A549 (cell line): ENCODE measurements around the gene HIC1.

Experiments used
- HOXB13 ChIP-seq: fragments of 250-450 bp; sonication (Bioruptor Pico); IDR thresholded peaks from 2 replicates; pipeline ENCODE4 v1.5.0; 2020; ENCODE audit warnings: low read depth, mild to moderate bottlenecking, moderate library complexity
- KDM1A ChIP-seq: fragments of 200-600 bp; sonication (generic); IDR thresholded peaks from 2 replicates; pipeline ENCODE4 v1.6.1; 2016; ENCODE audit warnings: low read depth, mild to moderate bottlenecking
- POLR2A ChIP-seq: IDR thresholded peaks from 2 replicates; pipeline ENCODE4 v1.6.1; 2012; ENCODE audit warnings: mild to moderate bottlenecking, low read length
- RAD21 ChIP-seq, 2 experiments: fragments of >200 bp in 1 of 2; sonication (Bioruptor Twin) in 1 of 2; formaldehyde crosslinking in 1 of 2; IDR thresholded peaks in 1 of 2; conservative IDR thresholded peaks in 1 of 2; 2 replicates in 1 of 2; 3 replicates in 1 of 2; pipeline ENCODE4 v1.6.1; 2012 to 2018; ENCODE audit warnings: inconsistent platforms in 1 of 2
- RARB ChIP-seq: fragments of 250-450 bp; sonication (Bioruptor Pico); IDR thresholded peaks from 2 replicates; pipeline ENCODE4 v1.8.0; 2021; ENCODE audit warnings: mild to moderate bottlenecking, moderate library complexity
- SMC3 ChIP-seq: fragments of >200 bp; sonication (Bioruptor Twin); formaldehyde crosslinking; IDR thresholded peaks from 3 replicates; pipeline ENCODE4 v1.6.1; 2018; ENCODE audit warnings: inconsistent platforms
- ZNF302 ChIP-seq: fragments of 250-450 bp; sonication (Bioruptor Pico); IDR thresholded peaks from 2 replicates; pipeline ENCODE4 v1.9.0; 2021; ENCODE audit warnings: inconsistent platforms, mild to moderate bottlenecking, moderate library complexity
- TF ChIP-seq, protein P1 (sequence below): fragments of >200 bp; sonication (Bioruptor Twin); formaldehyde crosslinking; IDR thresholded peaks from 3 replicates; pipeline ENCODE4 v1.5.1; 2016
- TF ChIP-seq, protein P2 (sequence below): fragments of 200-600 bp; sonication (generic); IDR thresholded peaks from 2 replicates; pipeline ENCODE4 v1.6.1; 2016; ENCODE audit warnings: antibody characterized with exemption, mild to moderate bottlenecking, moderate library complexity

DNA sequence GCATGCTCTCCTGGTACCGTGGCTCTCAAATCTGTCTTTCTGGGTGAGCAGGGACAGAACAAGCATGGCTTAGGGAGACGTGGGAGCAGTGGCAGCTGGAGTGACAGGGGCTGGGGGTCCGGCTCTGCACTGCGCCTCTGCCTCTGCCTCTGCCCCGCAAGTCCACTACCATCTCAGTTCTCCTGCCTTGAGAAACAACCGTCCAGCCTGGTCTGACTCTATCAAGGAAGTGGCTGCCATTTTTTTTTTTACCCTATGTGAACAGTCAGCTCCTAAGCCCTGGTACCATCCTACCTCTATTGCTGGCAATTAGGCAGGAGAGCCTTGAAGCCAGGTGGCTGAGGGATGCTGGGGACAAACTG, 16.1 kb downstream of the HIC1 start:
- TF ChIP-seq POLR2A = no peak
- no peak for TF ChIP-seq ZNF302
- no peak for TF ChIP-seq RARB
- TF ChIP-seq SMC3 = no peak
- TF ChIP-seq, protein P1, sequence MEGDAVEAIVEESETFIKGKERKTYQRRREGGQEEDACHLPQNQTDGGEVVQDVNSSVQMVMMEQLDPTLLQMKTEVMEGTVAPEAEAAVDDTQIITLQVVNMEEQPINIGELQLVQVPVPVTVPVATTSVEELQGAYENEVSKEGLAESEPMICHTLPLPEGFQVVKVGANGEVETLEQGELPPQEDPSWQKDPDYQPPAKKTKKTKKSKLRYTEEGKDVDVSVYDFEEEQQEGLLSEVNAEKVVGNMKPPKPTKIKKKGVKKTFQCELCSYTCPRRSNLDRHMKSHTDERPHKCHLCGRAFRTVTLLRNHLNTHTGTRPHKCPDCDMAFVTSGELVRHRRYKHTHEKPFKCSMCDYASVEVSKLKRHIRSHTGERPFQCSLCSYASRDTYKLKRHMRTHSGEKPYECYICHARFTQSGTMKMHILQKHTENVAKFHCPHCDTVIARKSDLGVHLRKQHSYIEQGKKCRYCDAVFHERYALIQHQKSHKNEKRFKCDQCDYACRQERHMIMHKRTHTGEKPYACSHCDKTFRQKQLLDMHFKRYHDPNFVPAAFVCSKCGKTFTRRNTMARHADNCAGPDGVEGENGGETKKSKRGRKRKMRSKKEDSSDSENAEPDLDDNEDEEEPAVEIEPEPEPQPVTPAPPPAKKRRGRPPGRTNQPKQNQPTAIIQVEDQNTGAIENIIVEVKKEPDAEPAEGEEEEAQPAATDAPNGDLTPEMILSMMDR = no peak
- TF ChIP-seq KDM1A = no peak
- TF ChIP-seq, protein P2, sequence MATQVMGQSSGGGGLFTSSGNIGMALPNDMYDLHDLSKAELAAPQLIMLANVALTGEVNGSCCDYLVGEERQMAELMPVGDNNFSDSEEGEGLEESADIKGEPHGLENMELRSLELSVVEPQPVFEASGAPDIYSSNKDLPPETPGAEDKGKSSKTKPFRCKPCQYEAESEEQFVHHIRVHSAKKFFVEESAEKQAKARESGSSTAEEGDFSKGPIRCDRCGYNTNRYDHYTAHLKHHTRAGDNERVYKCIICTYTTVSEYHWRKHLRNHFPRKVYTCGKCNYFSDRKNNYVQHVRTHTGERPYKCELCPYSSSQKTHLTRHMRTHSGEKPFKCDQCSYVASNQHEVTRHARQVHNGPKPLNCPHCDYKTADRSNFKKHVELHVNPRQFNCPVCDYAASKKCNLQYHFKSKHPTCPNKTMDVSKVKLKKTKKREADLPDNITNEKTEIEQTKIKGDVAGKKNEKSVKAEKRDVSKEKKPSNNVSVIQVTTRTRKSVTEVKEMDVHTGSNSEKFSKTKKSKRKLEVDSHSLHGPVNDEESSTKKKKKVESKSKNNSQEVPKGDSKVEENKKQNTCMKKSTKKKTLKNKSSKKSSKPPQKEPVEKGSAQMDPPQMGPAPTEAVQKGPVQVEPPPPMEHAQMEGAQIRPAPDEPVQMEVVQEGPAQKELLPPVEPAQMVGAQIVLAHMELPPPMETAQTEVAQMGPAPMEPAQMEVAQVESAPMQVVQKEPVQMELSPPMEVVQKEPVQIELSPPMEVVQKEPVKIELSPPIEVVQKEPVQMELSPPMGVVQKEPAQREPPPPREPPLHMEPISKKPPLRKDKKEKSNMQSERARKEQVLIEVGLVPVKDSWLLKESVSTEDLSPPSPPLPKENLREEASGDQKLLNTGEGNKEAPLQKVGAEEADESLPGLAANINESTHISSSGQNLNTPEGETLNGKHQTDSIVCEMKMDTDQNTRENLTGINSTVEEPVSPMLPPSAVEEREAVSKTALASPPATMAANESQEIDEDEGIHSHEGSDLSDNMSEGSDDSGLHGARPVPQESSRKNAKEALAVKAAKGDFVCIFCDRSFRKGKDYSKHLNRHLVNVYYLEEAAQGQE = no peak
- TF ChIP-seq HOXB13 (CRISPR knock-in tag) = no peak
- no peak for TF ChIP-seq RAD21 (conservative IDR thresholded peaks at IDR 0.05 in 1 of 2, IDR thresholded peaks at IDR 0.05 in 1 of 2)
